Measurements from ENCODE around the gene NUDT5.
"Not testable (repeated sequence)": the region's sequence is repeated elsewhere in the genome, so short reads cannot be mapped to it uniquely, and the experiment has no call there.

Gene NUDT5

DNA sequence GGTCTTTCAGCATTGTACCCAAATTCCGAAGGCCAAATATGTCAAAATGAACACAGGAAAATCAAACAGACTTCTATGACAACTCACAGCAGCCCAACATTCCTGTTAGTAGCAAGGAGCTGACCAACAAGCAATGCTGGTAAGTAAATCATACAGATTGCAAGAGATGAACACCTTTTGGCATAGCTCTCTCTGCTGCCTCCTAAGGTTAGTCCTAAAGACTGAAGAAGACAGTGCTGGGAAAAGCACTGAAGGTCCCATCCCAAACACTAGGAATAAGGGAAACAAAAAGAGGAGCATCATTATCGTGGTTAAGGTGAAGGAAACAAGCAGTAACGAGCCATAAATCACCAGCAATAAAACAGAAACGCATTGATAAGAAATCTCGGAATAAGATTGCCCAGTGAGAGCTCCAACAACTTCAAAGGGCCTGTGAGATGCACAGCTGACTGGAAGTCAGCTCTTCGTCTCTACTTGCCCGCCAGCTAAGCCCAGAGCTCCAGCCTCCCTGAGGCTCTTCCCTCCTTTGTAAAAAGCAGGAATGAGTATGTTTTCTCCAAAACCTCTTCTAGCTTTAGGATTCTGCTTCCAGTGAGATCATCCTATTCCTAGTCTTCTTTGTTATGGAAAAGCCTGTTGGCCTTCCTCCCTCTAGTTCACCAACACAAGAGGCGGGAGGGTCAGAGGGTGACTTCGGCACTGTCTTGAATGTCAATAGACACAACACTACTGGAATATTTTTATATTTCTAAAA, 15.3 kb downstream of the NUDT5 start:
- Histone ChIP-seq H3K79me1 (ENCODE audit: low read depth, low read length) (peaks cover 1% of the 10 kb centered on the region), H2BK12ac (ENCODE audit: low read length) (no peak overlapping the region), H2BK120ac (ENCODE audit: low read depth, low read length) (no peak overlapping the region), H2AK5ac (ENCODE audit: low read depth, low read length) (no peak overlapping the region), H3K23ac (ENCODE audit: low read depth, low read length, poor library complexity) (no peak overlapping the region), H3K27ac (replicated peaks; ENCODE audit: low read length) (no peak overlapping the region), H3K4me3 (ENCODE audit: low read length in 2 of 2) (no peak overlapping the region), H2AFZ (ENCODE audit: low read length) (no peak overlapping the region), H3K36me3 (replicated peaks in 1 of 2; ENCODE audit: control insufficient read depth in 2 of 2, insufficient read depth in 2 of 2, low read length in 2 of 2) (peaks cover 13 to 81% of the 10 kb centered on the region in 2 donors), H2BK5ac (ENCODE audit: low read length) (no peak overlapping the region), H3K9ac (ENCODE audit: low read depth, low read length, poor library complexity) (no peak overlapping the region), H3K9me3 (replicated peaks in 1 of 2; ENCODE audit: control insufficient read depth in 2 of 2, insufficient read depth in 1 of 2, low read depth in 1 of 2, low read length in 2 of 2) (no peaks in the 10 kb centered on the region), H2BK15ac (ENCODE audit: low read length) (no peak overlapping the region), H3K4ac (ENCODE audit: low read length) (no peak overlapping the region), H4K8ac (ENCODE audit: low read depth, low read length) (no peak overlapping the region), H3K18ac (ENCODE audit: low read length) (no peak overlapping the region), H4K91ac (ENCODE audit: low read depth, low read length, poor library complexity) (no peak overlapping the region), H3K4me2 (ENCODE audit: insufficient read depth, low read length, poor library complexity, severe bottlenecking) (no peak overlapping the region), H3K4me1 (ENCODE audit: control insufficient read depth in 2 of 2, insufficient read depth in 1 of 2, low read depth in 1 of 2, low read length in 2 of 2) (peaks cover 0 to 10% of the 10 kb centered on the region in 2 donors), H3K14ac (ENCODE audit: low read length) (no peak overlapping the region), H3K27me3 (ENCODE audit: control insufficient read depth in 3 of 3, insufficient read depth in 3 of 3, low read depth in 1 of 3, low read length in 3 of 3) (no peaks in the 10 kb centered on the region)
- WGBS, 2 donors (ENCODE audit: extremely low coverage in 2 of 2, insufficient read length in 2 of 2, insufficient replicate concordance in 1 of 2) = no CpG with 5 or more reads among the region's 9 CpGs
- no peak for DNase-seq (ENCODE audit: low spot score)

GRCh38 chr10:12179606-12180170, 16.0 kb downstream of the NUDT5 start:
- Histone ChIP-seq H2AK5ac (ENCODE audit: low read depth, low read length) (no peak overlapping the region), H3K4me2 (ENCODE audit: insufficient read depth, low read length, poor library complexity, severe bottlenecking) (no peak overlapping the region), H2BK5ac (ENCODE audit: low read length) (no peak overlapping the region), H3K9me3 (replicated peaks in 1 of 2; ENCODE audit: control insufficient read depth in 2 of 2, insufficient read depth in 1 of 2, low read depth in 1 of 2, low read length in 2 of 2) (no peaks in the 10 kb centered on the region), H3K27ac (replicated peaks; ENCODE audit: low read length) (no peak overlapping the region), H3K23ac (ENCODE audit: low read depth, low read length, poor library complexity) (no peak overlapping the region), H2BK15ac (ENCODE audit: low read length) (no peak overlapping the region), H3K14ac (ENCODE audit: low read length) (no peak overlapping the region), H3K9ac (ENCODE audit: low read depth, low read length, poor library complexity) (no peak overlapping the region), H2AFZ (ENCODE audit: low read length) (no peak overlapping the region), H4K8ac (ENCODE audit: low read depth, low read length) (no peak overlapping the region), H3K18ac (ENCODE audit: low read length) (no peak overlapping the region), H2BK120ac (ENCODE audit: low read depth, low read length) (no peak overlapping the region), H3K36me3 (replicated peaks in 1 of 2; ENCODE audit: control insufficient read depth in 2 of 2, insufficient read depth in 2 of 2, low read length in 2 of 2) (peaks cover 11 to 81% of the 10 kb centered on the region in 2 donors), H2BK12ac (ENCODE audit: low read length) (no peak overlapping the region), H3K4me1 (ENCODE audit: control insufficient read depth in 2 of 2, insufficient read depth in 1 of 2, low read depth in 1 of 2, low read length in 2 of 2) (peaks cover 0 to 10% of the 10 kb centered on the region in 2 donors), H3K79me1 (ENCODE audit: low read depth, low read length) (peaks cover 1% of the 10 kb centered on the region), H3K27me3 (ENCODE audit: control insufficient read depth in 3 of 3, insufficient read depth in 3 of 3, low read depth in 1 of 3, low read length in 3 of 3) (no peaks in the 10 kb centered on the region), H4K91ac (ENCODE audit: low read depth, low read length, poor library complexity) (no peak overlapping the region), H3K4ac (ENCODE audit: low read length) (no peak overlapping the region), H3K4me3 (ENCODE audit: low read length in 2 of 2) (no peak overlapping the region)
- DNase-seq (ENCODE audit: low spot score) = no peak
- WGBS, 2 donors (ENCODE audit: extremely low coverage in 2 of 2, insufficient read length in 2 of 2, insufficient replicate concordance in 1 of 2) = no CpG with 5 or more reads among the region's 4 CpGs

DNA sequence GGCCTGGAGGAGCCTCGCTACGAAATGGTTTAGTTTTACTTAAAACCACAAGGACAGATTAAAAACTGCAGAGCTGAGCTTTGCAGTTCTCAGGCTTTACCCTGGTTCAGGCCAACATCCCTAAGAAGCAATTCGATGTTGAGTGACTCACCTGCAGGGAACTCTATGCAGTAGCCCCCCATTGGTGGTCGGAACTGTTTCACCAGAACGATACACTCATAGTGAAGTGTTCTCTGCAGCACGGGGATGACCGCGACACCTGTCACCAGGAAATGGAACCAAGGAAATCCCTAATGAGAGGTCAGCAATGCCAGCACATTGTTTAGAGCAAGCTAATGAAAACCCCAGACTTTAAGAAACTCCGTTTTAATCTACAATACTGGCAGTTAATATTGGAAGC, 18.0 kb downstream of the NUDT5 start:
- no peak overlapping the region for H3K4ac ChIP-seq (ENCODE audit: low read length)
- H2BK120ac ChIP-seq (ENCODE audit: low read depth, low read length) = no peak overlapping the region
- H2AK5ac ChIP-seq (ENCODE audit: low read depth, low read length) = no peak overlapping the region
- H3K4me3 ChIP-seq (ENCODE audit: low read length in 2 of 2) = no peak overlapping the region
- no peak overlapping the region for H3K18ac ChIP-seq (ENCODE audit: low read length)
- WGBS, 2 donors (ENCODE audit: extremely low coverage in 2 of 2, insufficient read length in 2 of 2, insufficient replicate concordance in 1 of 2) = no CpG with 5 or more reads among the region's 9 CpGs
- peaks cover 1% of the 10 kb centered on the region for H3K79me1 ChIP-seq (ENCODE audit: low read depth, low read length)
- H2BK5ac ChIP-seq (ENCODE audit: low read length) = no peak overlapping the region
- H3K27ac ChIP-seq (replicated peaks; ENCODE audit: low read length) = no peak overlapping the region
- no peak overlapping the region for H3K23ac ChIP-seq (ENCODE audit: low read depth, low read length, poor library complexity)
- no peak overlapping the region for H3K9ac ChIP-seq (ENCODE audit: low read depth, low read length, poor library complexity)
- peaks cover 0 to 10% of the 10 kb centered on the region in 2 donors for H3K4me1 ChIP-seq (ENCODE audit: control insufficient read depth in 2 of 2, insufficient read depth in 1 of 2, low read depth in 1 of 2, low read length in 2 of 2)
- H2BK15ac ChIP-seq (ENCODE audit: low read length) = no peak overlapping the region
- H4K91ac ChIP-seq (ENCODE audit: low read depth, low read length, poor library complexity) = no peak overlapping the region
- no peak overlapping the region for H3K4me2 ChIP-seq (ENCODE audit: insufficient read depth, low read length, poor library complexity, severe bottlenecking)
- H3K36me3 ChIP-seq (replicated peaks in 1 of 2; ENCODE audit: control insufficient read depth in 2 of 2, insufficient read depth in 2 of 2, low read length in 2 of 2) = peaks cover 22 to 80% of the 10 kb centered on the region in 2 donors
- H2AFZ ChIP-seq (ENCODE audit: low read length) = no peak overlapping the region
- no peak overlapping the region for H3K14ac ChIP-seq (ENCODE audit: low read length)
- no peak overlapping the region for H4K8ac ChIP-seq (ENCODE audit: low read depth, low read length)
- no peaks in the 10 kb centered on the region for H3K27me3 ChIP-seq (ENCODE audit: control insufficient read depth in 3 of 3, insufficient read depth in 3 of 3, low read depth in 1 of 3, low read length in 3 of 3)
- no peak overlapping the region for H2BK12ac ChIP-seq (ENCODE audit: low read length)
- DNase-seq (ENCODE audit: low spot score) = no peak
- H3K9me3 ChIP-seq (replicated peaks in 1 of 2; ENCODE audit: control insufficient read depth in 2 of 2, insufficient read depth in 1 of 2, low read depth in 1 of 2, low read length in 2 of 2) = no peaks in the 10 kb centered on the region

DNA sequence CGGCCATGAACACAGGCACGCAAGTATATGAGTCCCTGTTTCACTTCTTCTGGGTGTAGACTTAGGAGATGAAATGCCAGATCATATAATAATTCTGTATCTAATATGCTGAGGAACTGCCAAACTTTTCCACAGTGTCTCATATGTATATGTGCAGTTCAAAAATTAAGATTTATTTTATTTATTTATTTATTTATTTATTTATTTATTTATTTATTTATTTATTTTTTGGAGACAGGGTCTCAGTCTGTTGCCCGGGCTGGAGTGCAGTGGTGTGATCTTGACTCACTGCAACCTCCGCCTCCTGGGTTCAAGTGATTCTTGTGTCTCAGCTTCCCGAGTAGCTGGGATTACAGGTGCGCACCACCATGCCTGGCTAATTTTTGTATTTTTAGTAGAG, 24.2 kb downstream of the NUDT5 start:
- H3K27me3 ChIP-seq (ENCODE audit: control insufficient read depth in 3 of 3, insufficient read depth in 3 of 3, low read depth in 1 of 3, low read length in 3 of 3); H3K79me1 ChIP-seq (ENCODE audit: low read depth, low read length); H3K4ac ChIP-seq (ENCODE audit: low read length); H3K4me1 ChIP-seq (ENCODE audit: control insufficient read depth in 2 of 2, insufficient read depth in 1 of 2, low read depth in 1 of 2, low read length in 2 of 2); H3K4me3 ChIP-seq (ENCODE audit: low read length in 2 of 2); H2AFZ ChIP-seq (ENCODE audit: low read length); DNase-seq (ENCODE audit: low spot score); H4K8ac ChIP-seq (ENCODE audit: low read depth, low read length); H2BK120ac ChIP-seq (ENCODE audit: low read depth, low read length); H3K23ac ChIP-seq (ENCODE audit: low read depth, low read length, poor library complexity); H2BK15ac ChIP-seq (ENCODE audit: low read length); H2BK5ac ChIP-seq (ENCODE audit: low read length); H4K91ac ChIP-seq (ENCODE audit: low read depth, low read length, poor library complexity); H3K4me2 ChIP-seq (ENCODE audit: insufficient read depth, low read length, poor library complexity, severe bottlenecking); H3K18ac ChIP-seq (ENCODE audit: low read length); H3K14ac ChIP-seq (ENCODE audit: low read length); H2AK5ac ChIP-seq (ENCODE audit: low read depth, low read length); H3K9ac ChIP-seq (ENCODE audit: low read depth, low read length, poor library complexity); H3K27ac ChIP-seq (replicated peaks; ENCODE audit: low read length); H2BK12ac ChIP-seq (ENCODE audit: low read length); H3K9me3 ChIP-seq (replicated peaks in 1 of 2; ENCODE audit: control insufficient read depth in 2 of 2, insufficient read depth in 1 of 2, low read depth in 1 of 2, low read length in 2 of 2): not testable (repeated sequence)
- no CpG with 5 or more reads among the region's 6 CpGs for WGBS, 2 donors (ENCODE audit: extremely low coverage in 2 of 2, insufficient read length in 2 of 2, insufficient replicate concordance in 1 of 2)
- H3K36me3 ChIP-seq (replicated peaks in 1 of 2; ENCODE audit: control insufficient read depth in 2 of 2, insufficient read depth in 2 of 2, low read length in 2 of 2) = peaks cover 35 to 88% of the 10 kb centered on the region in 2 donors
